ENCODE data around the gene CLCNKB. TPM values are rescaled to one million over a fixed set of nuclear protein-coding genes. Genes with fewer than 3 reads are reported as not detected.
"Not testable (repeated sequence)": the region's sequence is repeated elsewhere in the genome, so short reads cannot be mapped to it uniquely, and the experiment has no call there.

The CLCNKB gene
- total RNA-seq, 4 donors from 2014 or later, result 0.41 to 1.9 (median 1.2) TPM; not detected in 1

DNA sequence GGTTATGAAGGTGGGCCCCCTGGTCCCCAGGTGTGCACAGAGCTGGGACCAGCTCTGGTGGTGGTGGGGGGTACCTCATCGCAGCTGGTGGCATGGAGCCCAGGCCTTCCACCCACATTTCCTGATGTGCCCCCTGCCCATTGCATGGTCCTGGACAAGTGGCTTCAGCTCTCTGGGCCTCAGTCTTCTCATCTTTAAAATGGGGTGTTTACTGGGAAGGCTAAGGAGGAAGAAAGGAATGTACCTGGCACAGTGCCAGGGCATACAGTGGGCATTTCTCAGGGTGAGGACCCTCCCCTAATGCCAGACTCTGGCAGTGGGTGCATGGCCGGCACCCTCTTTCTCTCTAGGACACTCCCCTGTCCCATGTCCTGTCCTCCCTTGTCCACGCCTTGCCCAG, 7.5 kb downstream of the CLCNKB start:
- Histone ChIP-seq H3K4me1 (no peaks in the 10 kb centered on the region), H3K4me3 (no peak overlapping the region), H3K27me3 (no peaks in the 10 kb centered on the region), H3K9me3 (no peaks in the 10 kb centered on the region), H3K27ac (no peak overlapping the region), H3K36me3 (no peaks in the 10 kb centered on the region)
- intact Hi-C loops (cut with DNase I; ENCODE audit: low total_unique reads), result no loop called here
- TF ChIP-seq, protein P1, sequence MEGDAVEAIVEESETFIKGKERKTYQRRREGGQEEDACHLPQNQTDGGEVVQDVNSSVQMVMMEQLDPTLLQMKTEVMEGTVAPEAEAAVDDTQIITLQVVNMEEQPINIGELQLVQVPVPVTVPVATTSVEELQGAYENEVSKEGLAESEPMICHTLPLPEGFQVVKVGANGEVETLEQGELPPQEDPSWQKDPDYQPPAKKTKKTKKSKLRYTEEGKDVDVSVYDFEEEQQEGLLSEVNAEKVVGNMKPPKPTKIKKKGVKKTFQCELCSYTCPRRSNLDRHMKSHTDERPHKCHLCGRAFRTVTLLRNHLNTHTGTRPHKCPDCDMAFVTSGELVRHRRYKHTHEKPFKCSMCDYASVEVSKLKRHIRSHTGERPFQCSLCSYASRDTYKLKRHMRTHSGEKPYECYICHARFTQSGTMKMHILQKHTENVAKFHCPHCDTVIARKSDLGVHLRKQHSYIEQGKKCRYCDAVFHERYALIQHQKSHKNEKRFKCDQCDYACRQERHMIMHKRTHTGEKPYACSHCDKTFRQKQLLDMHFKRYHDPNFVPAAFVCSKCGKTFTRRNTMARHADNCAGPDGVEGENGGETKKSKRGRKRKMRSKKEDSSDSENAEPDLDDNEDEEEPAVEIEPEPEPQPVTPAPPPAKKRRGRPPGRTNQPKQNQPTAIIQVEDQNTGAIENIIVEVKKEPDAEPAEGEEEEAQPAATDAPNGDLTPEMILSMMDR (IDR thresholded peaks at IDR 0.05), result no peak
- no peak for TF ChIP-seq POLR2A (IDR thresholded peaks at IDR 0.05)
- no peak for DNase-seq

DNA sequence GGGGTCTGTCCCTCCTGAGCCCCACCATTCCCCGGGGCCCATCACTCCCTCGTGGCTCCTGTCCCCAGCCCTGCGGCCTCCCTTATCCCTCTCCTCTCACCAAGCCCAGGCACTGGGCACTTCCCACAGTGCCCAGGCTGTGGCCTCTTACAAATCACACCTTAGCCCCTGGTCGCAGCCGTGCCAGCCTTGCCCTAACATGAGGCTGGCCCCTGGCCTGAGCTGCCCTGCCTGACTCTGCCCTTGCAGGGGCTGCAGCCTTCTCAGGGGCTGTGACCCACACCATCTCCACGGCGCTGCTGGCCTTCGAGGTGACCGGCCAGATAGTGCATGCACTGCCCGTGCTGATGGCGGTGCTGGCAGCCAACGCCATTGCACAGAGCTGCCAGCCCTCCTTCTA, 8.4 kb downstream of the CLCNKB start:
- H3K27me3 ChIP-seq; H3K27ac ChIP-seq; H3K36me3 ChIP-seq; DNase-seq; intact Hi-C loops (cut with DNase I; ENCODE audit: low total_unique reads); H3K9me3 ChIP-seq; H3K4me3 ChIP-seq; H3K4me1 ChIP-seq: not testable (repeated sequence)

GRCh38 chr1:16053781-16054502, 10.4 kb downstream of the CLCNKB start:
- H3K27ac ChIP-seq, result no peak overlapping the region
- H3K4me1 ChIP-seq, result no peaks in the 10 kb centered on the region
- no peak overlapping the region for H3K4me3 ChIP-seq
- H3K9me3 ChIP-seq, result no peaks in the 10 kb centered on the region
- no peak for TF ChIP-seq POLR2A (IDR thresholded peaks at IDR 0.05)
- TF ChIP-seq, protein P1 (IDR thresholded peaks at IDR 0.05), result no peak
- no peaks in the 10 kb centered on the region for H3K27me3 ChIP-seq
- no peaks in the 10 kb centered on the region for H3K36me3 ChIP-seq
- intact Hi-C loops (cut with DNase I; ENCODE audit: low total_unique reads), result no loop called here
- no peak for DNase-seq

DNA sequence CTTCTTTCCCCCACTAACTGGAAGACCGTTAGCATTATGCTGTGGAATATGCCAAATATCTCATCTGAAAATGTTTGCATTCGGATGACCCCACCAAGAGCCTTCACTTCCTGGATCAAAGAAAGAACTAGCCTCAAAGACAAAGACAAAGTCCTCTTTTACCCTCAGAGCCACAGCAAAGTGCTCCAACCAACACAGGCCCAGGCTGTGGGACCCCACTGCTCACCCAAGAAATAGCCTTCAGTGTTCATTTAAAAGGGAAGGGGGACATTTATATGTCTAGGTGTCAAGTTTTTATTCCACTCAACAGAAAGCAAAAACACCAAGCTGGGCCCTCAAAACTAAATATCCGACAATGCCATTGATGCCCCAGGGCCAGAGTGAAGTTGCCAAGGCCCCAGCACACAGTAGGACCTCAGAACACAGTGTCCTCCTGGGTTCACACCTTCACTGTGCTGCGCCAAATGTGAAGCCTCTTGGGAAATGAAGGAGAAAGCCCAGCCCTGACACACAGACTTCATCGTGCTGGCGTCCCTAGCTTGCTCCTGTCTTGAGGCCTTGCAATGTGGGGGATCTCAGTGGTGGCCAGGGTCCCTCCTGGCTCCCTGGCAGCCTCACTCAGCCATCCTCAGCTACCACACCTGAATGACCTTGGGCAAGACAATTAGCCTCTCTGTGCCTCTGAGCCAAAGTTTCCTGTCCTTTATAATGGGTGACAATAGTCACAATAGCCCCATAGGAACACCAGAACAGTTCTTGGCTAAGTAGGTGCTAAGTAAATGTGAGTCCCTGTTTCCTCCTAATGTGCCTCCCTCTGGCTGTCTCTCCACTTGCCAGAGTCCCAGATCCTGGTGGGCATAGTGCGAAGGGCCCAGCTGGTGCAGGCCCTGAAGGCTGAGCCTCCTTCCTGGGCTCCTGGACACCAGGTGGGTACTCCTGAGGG, 11.3 kb downstream of the CLCNKB start:
- Histone ChIP-seq H3K9me3 (no peaks in the 10 kb centered on the region), H3K27ac (no peak overlapping the region), H3K36me3 (no peaks in the 10 kb centered on the region), H3K27me3 (no peaks in the 10 kb centered on the region), H3K4me3 (no peak overlapping the region), H3K4me1 (no peaks in the 10 kb centered on the region)
- no peak for DNase-seq
- TF ChIP-seq, protein P1 (IDR thresholded peaks at IDR 0.05), result no peak
- TF ChIP-seq POLR2A (IDR thresholded peaks at IDR 0.05), result no peak
- intact Hi-C loops (cut with DNase I; ENCODE audit: low total_unique reads), result no loop called here

DNA sequence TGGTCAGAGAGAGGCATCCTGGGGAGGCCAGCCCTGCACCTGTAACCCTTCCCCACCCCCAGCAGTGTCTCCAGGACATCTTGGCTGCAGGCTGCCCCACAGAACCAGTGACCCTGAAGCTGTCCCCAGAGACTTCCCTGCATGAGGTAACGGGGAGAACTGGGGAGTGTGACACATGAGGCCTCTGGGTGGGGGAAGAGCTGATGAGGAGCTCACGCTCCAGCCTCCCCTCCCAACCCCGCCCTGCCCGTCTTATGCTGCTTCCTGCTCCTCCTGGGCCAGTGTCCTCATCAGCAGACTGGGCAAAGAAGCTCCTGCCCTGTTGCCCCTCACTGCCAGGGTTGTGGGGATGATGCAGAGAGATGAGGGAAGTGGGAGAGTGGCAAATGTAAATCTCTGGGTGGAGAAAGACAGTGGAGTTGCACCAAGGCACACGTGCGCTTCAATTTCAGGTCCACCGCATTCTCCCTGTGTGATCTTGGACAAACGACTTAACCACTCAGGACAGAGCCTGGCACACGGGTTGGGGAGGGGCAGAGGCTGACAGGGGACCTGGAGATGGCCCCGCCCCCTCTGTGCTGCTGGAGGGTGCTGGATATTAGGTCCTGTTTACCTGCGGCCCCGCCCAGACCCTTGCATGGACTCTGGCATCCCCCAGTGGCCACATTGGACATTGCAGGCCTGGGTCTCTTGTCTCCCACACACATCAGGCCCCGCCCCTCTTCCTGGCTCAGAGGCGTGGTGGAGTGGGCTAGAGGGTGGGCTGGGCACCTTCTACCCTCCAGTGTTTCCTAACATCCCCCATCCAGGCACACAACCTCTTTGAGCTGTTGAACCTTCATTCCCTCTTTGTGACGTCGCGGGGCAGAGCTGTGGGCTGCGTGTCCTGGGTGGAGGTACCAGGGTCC, 12.3 kb downstream of the CLCNKB start:
- H3K9me3 ChIP-seq, result no peaks in the 10 kb centered on the region
- no peak overlapping the region for H3K27ac ChIP-seq
- H3K27me3 ChIP-seq, result no peaks in the 10 kb centered on the region
- no peak for TF ChIP-seq POLR2A (IDR thresholded peaks at IDR 0.05)
- TF ChIP-seq, protein P1 (IDR thresholded peaks at IDR 0.05), result peak; percentile 87 to 97 (median 96)
- H3K4me3 ChIP-seq, result no peak overlapping the region
- intact Hi-C loops (cut with DNase I; ENCODE audit: low total_unique reads), result loop anchor here (2.0 kb wide), 1 partner anchor 47 kb away; no protein-coding TSS in a partner anchor
- H3K36me3 ChIP-seq, result no peaks in the 10 kb centered on the region
- H3K4me1 ChIP-seq, result no peaks in the 10 kb centered on the region
- DNase-seq, result peak; percentile 85 to 88

- not testable (repeated sequence) for H3K36me3 ChIP-seq, H3K4me3 ChIP-seq, H3K4me1 ChIP-seq, DNase-seq, H3K9me3 ChIP-seq, H3K27me3 ChIP-seq, H3K27ac ChIP-seq
- intact Hi-C loops (cut with DNase I; ENCODE audit: low total_unique reads), result loop anchor here (2.0 kb wide), 1 partner anchor 48 kb away; no protein-coding TSS in a partner anchor
Observed at GRCh38 chr1:16056521-16056912, 12.9 kb downstream of the CLCNKB start.

- not testable (repeated sequence) for H3K9me3 ChIP-seq, H3K4me3 ChIP-seq, H3K27ac ChIP-seq, H3K36me3 ChIP-seq, H3K4me1 ChIP-seq, DNase-seq, H3K27me3 ChIP-seq
- intact Hi-C loops (cut with DNase I; ENCODE audit: low total_unique reads), result loop anchor here (2.0 kb wide), 1 partner anchor 49 kb away; no protein-coding TSS in a partner anchor
Observed at GRCh38 chr1:16057314-16057915, 13.8 kb downstream of the CLCNKB start.
